Neutrophil (primary cell): ENCODE measurements around the gene MEG3.
"Not testable (repeated sequence)": the region's sequence is repeated elsewhere in the genome, so short reads cannot be mapped to it uniquely, and the experiment has no call there.

ENCODE experiments used
- H3K27ac ChIP-seq: fragments of 200-600 bp; sonication (generic); 2 replicates; pipeline ENCODE4 v1.5.1; 2016; ENCODE audit warnings: mild to moderate bottlenecking, moderate library complexity
- H3K27me3 ChIP-seq: fragments of 200-600 bp; sonication (generic); 2 replicates; pipeline ENCODE4 v1.6.0; 2016; ENCODE audit warnings: mild to moderate bottlenecking
- H3K36me3 ChIP-seq: fragments of 200-600 bp; sonication (generic); 2 replicates; pipeline ENCODE4 v1.5.1; 2017
- H3K4me1 ChIP-seq, 2 experiments: fragments of 200-600 bp in 1 of 2; sonication (generic) in 1 of 2; 1 replicate in 1 of 2; 2 replicates in 1 of 2; pipeline versions ENCODE4 v1.5.1 to v1.6.1; 2013 to 2016; ENCODE audit warnings: low read depth in 1 of 2, low read length in 1 of 2, mild to moderate bottlenecking in 1 of 2, moderate library complexity in 1 of 2; ENCODE audit not compliant: control insufficient read depth in 1 of 2, insufficient read depth in 1 of 2
- H3K4me3 ChIP-seq, 2 experiments: fragments of 200-600 bp in 1 of 2; sonication (generic) in 1 of 2; 1 replicate in 1 of 2; 2 replicates in 1 of 2; pipeline ENCODE4 v1.5.1; 2013 to 2016; ENCODE audit warnings: low read depth in 1 of 2, low read length in 1 of 2, mild to moderate bottlenecking in 1 of 2, moderate library complexity in 1 of 2
- H3K9me3 ChIP-seq: fragments of 200-600 bp; sonication (generic); 2 replicates; pipeline ENCODE4 v1.5.1; 2016
- TF ChIP-seq, protein P1 (sequence below): fragments of 200-600 bp; sonication (generic); IDR thresholded peaks from 2 replicates; pipeline ENCODE4 v1.5.1; 2016; ENCODE audit warnings: antibody characterized with exemption

The MEG3 gene

DNA sequence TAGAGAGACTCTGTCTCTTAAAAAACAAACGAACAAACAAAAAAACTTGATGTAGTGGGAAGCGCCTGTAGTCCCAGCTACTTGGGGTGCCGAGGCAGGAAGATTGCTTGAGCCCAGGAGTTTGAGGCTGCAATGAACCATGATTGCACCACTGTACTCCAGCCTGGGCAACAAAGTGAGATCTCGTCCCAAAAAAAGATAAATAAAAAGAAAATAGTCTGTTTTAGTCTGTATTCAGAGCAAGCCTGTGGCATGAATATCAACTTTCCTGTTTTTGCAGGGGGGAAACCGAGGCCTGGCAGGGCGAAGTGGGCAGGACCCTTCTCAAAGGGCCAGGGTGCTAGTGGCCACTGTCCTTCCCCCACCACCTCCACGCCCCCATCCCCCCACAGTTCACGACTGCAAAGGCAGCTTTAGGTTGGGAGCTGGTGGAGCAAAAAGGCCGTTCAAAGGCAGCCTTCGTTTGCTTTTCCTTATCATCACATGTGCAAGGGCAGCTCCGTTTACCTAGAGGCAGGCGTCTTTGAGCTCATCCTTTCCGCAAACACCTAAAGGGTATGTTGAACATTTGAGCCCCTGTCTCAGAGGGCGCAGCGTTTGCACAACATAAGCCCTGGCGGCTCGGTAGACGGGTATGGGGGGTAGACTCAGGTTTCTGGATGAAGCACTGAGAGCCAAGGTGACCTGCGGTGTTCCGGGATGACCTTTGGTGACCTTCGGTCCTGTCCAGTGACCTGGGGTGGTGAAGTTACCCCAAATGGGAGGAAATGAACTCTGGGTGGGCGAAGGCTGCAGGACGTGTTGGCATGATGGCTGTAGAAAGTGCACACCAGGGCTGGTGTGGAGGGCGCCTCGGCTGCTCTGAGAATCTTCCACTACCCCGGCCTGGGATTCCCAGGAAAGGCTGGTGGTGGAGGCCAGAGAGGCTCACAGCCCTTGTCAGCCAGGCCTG, 8.7 kb upstream of the MEG3 start:
- Histone ChIP-seq H3K27me3 (peaks cover 11% of the 10 kb centered on the region), H3K4me3 (no peak overlapping the region), H3K27ac (no peak overlapping the region), H3K4me1 (no peaks in the 10 kb centered on the region), H3K36me3 (no peaks in the 10 kb centered on the region), H3K9me3 (no peaks in the 10 kb centered on the region)
- TF ChIP-seq, protein P1, sequence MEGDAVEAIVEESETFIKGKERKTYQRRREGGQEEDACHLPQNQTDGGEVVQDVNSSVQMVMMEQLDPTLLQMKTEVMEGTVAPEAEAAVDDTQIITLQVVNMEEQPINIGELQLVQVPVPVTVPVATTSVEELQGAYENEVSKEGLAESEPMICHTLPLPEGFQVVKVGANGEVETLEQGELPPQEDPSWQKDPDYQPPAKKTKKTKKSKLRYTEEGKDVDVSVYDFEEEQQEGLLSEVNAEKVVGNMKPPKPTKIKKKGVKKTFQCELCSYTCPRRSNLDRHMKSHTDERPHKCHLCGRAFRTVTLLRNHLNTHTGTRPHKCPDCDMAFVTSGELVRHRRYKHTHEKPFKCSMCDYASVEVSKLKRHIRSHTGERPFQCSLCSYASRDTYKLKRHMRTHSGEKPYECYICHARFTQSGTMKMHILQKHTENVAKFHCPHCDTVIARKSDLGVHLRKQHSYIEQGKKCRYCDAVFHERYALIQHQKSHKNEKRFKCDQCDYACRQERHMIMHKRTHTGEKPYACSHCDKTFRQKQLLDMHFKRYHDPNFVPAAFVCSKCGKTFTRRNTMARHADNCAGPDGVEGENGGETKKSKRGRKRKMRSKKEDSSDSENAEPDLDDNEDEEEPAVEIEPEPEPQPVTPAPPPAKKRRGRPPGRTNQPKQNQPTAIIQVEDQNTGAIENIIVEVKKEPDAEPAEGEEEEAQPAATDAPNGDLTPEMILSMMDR = no peak

DNA sequence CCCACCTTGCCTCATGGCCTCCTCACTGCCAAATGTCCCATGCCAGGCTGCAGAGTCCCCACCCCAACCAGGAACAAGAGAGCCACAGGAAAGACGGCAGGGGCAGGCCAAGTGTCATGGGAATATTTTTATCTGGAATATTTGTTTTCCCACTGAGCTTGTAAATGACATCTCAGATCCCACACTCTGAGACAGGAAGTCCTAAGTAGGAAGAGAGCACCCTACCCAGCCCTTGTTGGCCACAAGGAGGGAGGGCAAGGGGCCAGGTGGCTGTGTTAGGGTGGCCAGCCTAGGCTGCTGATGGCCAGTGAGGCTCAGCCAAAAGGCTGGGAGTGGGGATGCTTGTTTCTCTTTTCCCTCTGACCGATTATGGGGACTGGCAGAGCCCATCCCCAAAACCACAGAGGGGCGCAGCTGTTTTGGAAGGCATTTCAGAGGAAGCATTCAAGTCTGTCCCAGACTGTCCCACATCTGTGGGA, 7.7 kb upstream of the MEG3 start:
- Histone ChIP-seq H3K27me3 (peaks cover 22% of the 10 kb centered on the region), H3K4me3 (no peak overlapping the region), H3K9me3 (no peaks in the 10 kb centered on the region), H3K27ac (no peak overlapping the region), H3K4me1 (no peaks in the 10 kb centered on the region), H3K36me3 (no peaks in the 10 kb centered on the region)
- TF ChIP-seq, protein P1 = no peak

GRCh38 chr14:100818923-100819322, 7.0 kb upstream of the MEG3 start:
- not testable (repeated sequence) for H3K36me3 ChIP-seq, H3K9me3 ChIP-seq, H3K4me1 ChIP-seq, H3K27ac ChIP-seq, H3K4me3 ChIP-seq
- peaks cover 28% of the 10 kb centered on the region for H3K27me3 ChIP-seq

DNA sequence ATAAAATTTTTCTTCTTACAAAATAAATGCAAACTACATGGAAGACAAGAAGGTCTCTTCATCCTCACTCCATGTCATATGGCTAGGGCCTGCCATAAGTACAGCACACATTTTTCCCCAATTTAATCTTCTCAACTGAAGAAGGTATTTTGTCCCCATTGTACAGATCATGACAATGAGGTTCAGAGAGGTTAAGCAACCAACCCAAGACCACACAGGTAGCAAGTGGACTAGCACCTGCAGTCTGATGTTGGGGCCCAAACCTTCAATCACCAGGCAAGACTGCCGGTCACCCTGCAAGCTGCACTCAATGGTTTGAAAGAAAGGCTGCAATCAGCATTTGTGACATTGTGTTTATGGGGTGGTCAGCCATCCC, 6.5 kb upstream of the MEG3 start:
- Histone ChIP-seq H3K4me1 (no peaks in the 10 kb centered on the region), H3K36me3 (no peaks in the 10 kb centered on the region), H3K4me3 (no peak overlapping the region), H3K9me3 (no peaks in the 10 kb centered on the region), H3K27me3 (peaks cover 33% of the 10 kb centered on the region), H3K27ac (no peak overlapping the region)
- TF ChIP-seq, protein P1 = no peak

DNA sequence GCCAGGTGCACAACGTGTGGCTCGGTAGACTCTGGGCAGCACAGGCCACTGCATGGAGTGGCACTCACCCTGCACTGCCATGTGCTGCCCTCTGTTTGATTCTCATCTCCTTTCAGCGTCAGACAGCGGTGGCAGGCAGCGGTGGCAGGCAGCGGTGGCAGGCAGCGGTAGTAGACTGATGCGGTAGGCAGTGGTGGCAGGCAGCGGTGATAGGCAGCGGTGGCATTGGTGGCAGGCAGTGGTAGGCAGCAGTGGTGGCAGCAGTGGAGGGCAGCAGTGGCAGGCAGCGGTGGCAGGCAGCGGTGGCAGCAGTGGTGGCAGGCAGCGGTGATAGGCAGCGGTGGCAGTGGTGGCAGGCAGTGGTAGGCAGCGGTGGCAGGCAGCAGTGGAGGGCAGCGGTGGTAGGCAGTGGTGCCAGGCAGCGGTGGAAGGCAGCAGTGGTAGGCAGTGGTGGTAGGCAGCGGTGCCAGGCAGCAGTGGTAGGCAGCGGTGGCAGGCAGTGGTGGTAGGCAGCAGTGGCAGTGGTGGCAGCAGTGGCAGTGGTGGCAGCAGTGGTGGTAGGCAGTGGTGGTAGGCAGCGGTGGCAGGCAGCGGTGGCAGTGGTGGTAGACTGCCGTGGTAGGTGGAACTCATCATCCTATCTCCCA, 6.0 kb upstream of the MEG3 start:
- no peaks in the 10 kb centered on the region for H3K4me1 ChIP-seq
- H3K36me3 ChIP-seq = no peaks in the 10 kb centered on the region
- H3K9me3 ChIP-seq = no peaks in the 10 kb centered on the region
- no peak overlapping the region for H3K27ac ChIP-seq
- TF ChIP-seq, protein P1 = no peak
- peaks cover 38% of the 10 kb centered on the region for H3K27me3 ChIP-seq
- H3K4me3 ChIP-seq = no peak overlapping the region

GRCh38 chr14:100820957-100821356, 5.0 kb upstream of the MEG3 start:
- TF ChIP-seq, protein P1 = no peak
- Histone ChIP-seq H3K27me3 (peaks cover 49% of the 10 kb centered on the region), H3K27ac (no peak overlapping the region), H3K9me3 (no peaks in the 10 kb centered on the region), H3K4me3 (no peak overlapping the region), H3K36me3 (no peaks in the 10 kb centered on the region), H3K4me1 (peaks cover 5 to 9% of the 10 kb centered on the region in 2 experiments)
